T-cell (primary cell): Measurements from ENCODE around the gene PEX12. TPM values are rescaled to one million over a fixed set of nuclear protein-coding genes. Genes with fewer than 3 reads are reported as not detected.
"Not testable (repeated sequence)": the region's sequence is repeated elsewhere in the genome, so short reads cannot be mapped to it uniquely, and the experiment has no call there.

Source experiments
- ATAC-seq, 4 experiments: fragments of 200-7000 bp in 3 of 4; fragments of 150-1000 bp in 1 of 4; cut with Tn5 transposase; replicated peaks in 1 of 4; 1 replicate in 3 of 4; 2 replicates in 1 of 4; pipeline ENCODE4 v1.10.0; 2021; ENCODE audit warnings: moderate library complexity in 3 of 4, mild to moderate bottlenecking in 2 of 4, moderate number of reproducible peaks in 1 of 4
- CTCF ChIA-PET, 2 donors: fragments of 300-600 bp; sonication (Branson Sonifier 250); formaldehyde crosslinking; loops; one replicate each; lab custom pipeline; 2022; ENCODE audit warnings: antibody characterized with exemption in 2 of 2; lab: Charles Lee
- POLR2A ChIA-PET, 2 donors: fragments of 300-600 bp; sonication (Branson Sonifier 250); formaldehyde crosslinking; loops; one replicate each; lab custom pipeline; 2022; ENCODE audit warnings: antibody characterized with exemption in 2 of 2; lab: Charles Lee
- DNase-seq, 35 experiments: peaks; one replicate each; pipeline versions ENCODE4 v3.0.0 to v3.0.0-alpha.2; 2013 to 2023
- H3K27ac ChIP-seq: one replicate; pipeline ENCODE4 v1.5.1; 2013; ENCODE audit warnings: low read length
- H3K27me3 ChIP-seq, 2 experiments: replicated peaks in 1 of 2; 1 replicate in 1 of 2; 2 replicates in 1 of 2; pipeline versions ENCODE4 v1.6.1 to v1.7.0; 2013; ENCODE audit warnings: low read length in 1 of 2, mixed read lengths in 1 of 2; ENCODE audit not compliant: control insufficient read depth in 2 of 2, insufficient read depth in 2 of 2; ENCODE audit errors: extremely low read depth in 1 of 2
- H3K36me3 ChIP-seq, 2 donors: 1 replicate in 1 of 2; 2 replicates in 1 of 2; pipeline versions ENCODE4 v1.6.1 to v1.7.0; 2013; ENCODE audit warnings: low read length in 1 of 2; ENCODE audit not compliant: control insufficient read depth in 2 of 2, insufficient read depth in 1 of 2; ENCODE audit errors: extremely low read depth in 1 of 2
- H3K4me1 ChIP-seq, 2 experiments: 1 replicate in 1 of 2; 2 replicates in 1 of 2; pipeline versions ENCODE4 v1.6.1 to v1.7.0; 2013; ENCODE audit warnings: low read length in 2 of 2, mixed read lengths in 1 of 2; ENCODE audit not compliant: insufficient read depth in 2 of 2, control insufficient read depth in 1 of 2; ENCODE audit errors: extremely low read depth in 1 of 2
- H3K4me3 ChIP-seq, 2 donors: 1 replicate in 1 of 2; 2 replicates in 1 of 2; pipeline versions ENCODE4 v1.5.1 to v1.7.0; 2013; ENCODE audit warnings: mild to moderate bottlenecking in 2 of 2, low read length in 1 of 2, moderate library complexity in 1 of 2; ENCODE audit not compliant: control insufficient read depth in 1 of 2; ENCODE audit errors: extremely low read depth in 1 of 2
- H3K9me3 ChIP-seq: 2 replicates; pipeline ENCODE4 v1.7.0; 2013
- H3K27ac Mint-ChIP-seq, 2 donors: one replicate each; pipeline ENCODE4 v1.8.0; 2020 to 2021; ENCODE audit warnings: mild to moderate bottlenecking in 2 of 2, mixed read lengths in 2 of 2
- H3K27me3 Mint-ChIP-seq, 2 donors: one replicate each; pipeline ENCODE4 v1.8.0; 2021 to 2022; ENCODE audit warnings: mixed read lengths in 2 of 2
- H3K36me3 Mint-ChIP-seq: one replicate; pipeline ENCODE4 v1.8.0; 2021; ENCODE audit warnings: mixed read lengths
- H3K4me1 Mint-ChIP-seq, 3 donors: one replicate each; pipeline ENCODE4 v1.8.0; 2020 to 2022; ENCODE audit warnings: mixed read lengths in 3 of 3, mild to moderate bottlenecking in 1 of 3
- H3K4me3 Mint-ChIP-seq, 3 donors: one replicate each; pipeline ENCODE4 v1.8.0; 2020 to 2022; ENCODE audit warnings: mild to moderate bottlenecking in 3 of 3, mixed read lengths in 3 of 3, moderate library complexity in 3 of 3
- H3K9me3 Mint-ChIP-seq, 3 donors: one replicate each; pipeline ENCODE4 v1.8.0; 2020 to 2022; ENCODE audit warnings: mixed read lengths in 3 of 3
- WGBS: methylation state at CpG from one replicate; pipeline ENCODE4 v1.1.5; 2013; ENCODE audit warnings: missing lambda C conversion rate; ENCODE audit not compliant: insufficient coverage; 5-methylcytosine and 5-hydroxymethylcytosine counted together
- total RNA-seq, 35 experiments: library from RNA in 6 of 35; stranded (reverse) in 6 of 35; fragments of 120-200 nt in 1 of 35; gene quantifications; one replicate each; pipeline versions ENCODE4 v1.2.1 to v1.2.4 and lab custom pipeline; 2013 to 2026

Gene PEX12
- total RNA-seq, 5 donors from 2014 or later (not counting 1 experiment from before 2014, with no cell fraction given) = 3.6 to 6.6 (median 5.6) TPM

DNA sequence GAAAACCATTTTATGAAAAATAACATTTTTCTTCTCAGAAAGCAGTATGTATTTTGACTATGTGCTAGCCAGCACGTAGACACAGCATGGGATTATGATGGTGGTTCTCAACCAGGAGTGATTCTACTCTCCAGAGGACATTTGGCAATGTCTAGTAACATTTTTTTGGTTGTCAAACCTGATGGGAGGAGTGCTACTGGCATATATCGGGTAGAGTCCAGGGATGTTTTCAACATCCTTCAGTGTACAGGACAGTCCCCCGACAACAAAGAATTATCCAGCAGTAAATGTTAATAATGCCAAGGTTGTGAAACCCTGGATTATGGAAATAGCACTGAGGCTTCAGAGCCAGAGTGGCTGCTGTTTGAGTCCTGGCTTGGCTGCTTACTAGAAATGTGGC is 36.4 kb upstream of the PEX12 start:
- H3K27ac ChIP-seq = no peak overlapping the region
- CTCF ChIA-PET = interaction anchor here (0.6 to 4.5 kb wide), 4 partner anchors 17 to 330 kb away, joined by 4 to 33 read pairs (median 4); no protein-coding TSS in a partner anchor
- ATAC-seq = no peak
- H3K36me3 ChIP-seq = peaks cover 0 to 32% of the 10 kb centered on the region in 2 donors
- H3K9me3 Mint-ChIP-seq = no peaks in the 10 kb centered on the region
- no peaks in the 10 kb centered on the region for H3K4me1 ChIP-seq
- POLR2A ChIA-PET = interaction anchor here in 1 of 2 donors (0.7 kb wide), 1 partner anchor 205 kb away, joined by 6 read pairs; no protein-coding TSS in a partner anchor
- DNase-seq = no peak
- H3K36me3 Mint-ChIP-seq = peaks cover 21% of the 10 kb centered on the region
- H3K4me3 Mint-ChIP-seq = no peak overlapping the region
- H3K9me3 ChIP-seq = no peaks in the 10 kb centered on the region
- H3K4me1 Mint-ChIP-seq = peaks cover 8 to 13% (median 9%) of the 10 kb centered on the region in 3 donors
- WGBS = 100% methylated on average over 2 of the region's 3 CpGs
- H3K27me3 Mint-ChIP-seq = no peaks in the 10 kb centered on the region
- no peaks in the 10 kb centered on the region for H3K27me3 ChIP-seq
- H3K4me3 ChIP-seq = no peak overlapping the region
- no peak overlapping the region for H3K27ac Mint-ChIP-seq

- Mint-ChIP-seq H3K4me1 (peaks cover 8 to 13% (median 9%) of the 10 kb centered on the region in 3 donors), H3K4me3 (no peak overlapping the region), H3K27me3 (no peaks in the 10 kb centered on the region), H3K9me3 (no peaks in the 10 kb centered on the region), H3K36me3 (peaks cover 22% of the 10 kb centered on the region), H3K27ac (no peak overlapping the region)
- Histone ChIP-seq H3K9me3 (no peaks in the 10 kb centered on the region), H3K4me3 (no peak overlapping the region), H3K27me3 (no peaks in the 10 kb centered on the region), H3K36me3 (peaks cover 0 to 43% of the 10 kb centered on the region in 2 donors), H3K4me1 (no peaks in the 10 kb centered on the region), H3K27ac (no peak overlapping the region)
- no CpG with 5 or more reads among the region's 2 CpGs for WGBS
- ATAC-seq (no peak), DNase-seq (peak in 25 of 35 experiments; percentile 3 to 56 (median 27))
- POLR2A ChIA-PET = no interaction called here
- CTCF ChIA-PET = interaction anchor here (0.5 to 4.5 kb wide), 18 partner anchors 10 to 1195 kb away, joined by 3 to 38 read pairs (median 4); partner anchors contain the start of gene TAF15 (in 1 of the 2)
These were observed 34.7 kb upstream of the PEX12 start for GRCh38 chr17:35612924-35613521.

- DNase-seq, H3K27ac Mint-ChIP-seq, H3K27me3 ChIP-seq, H3K9me3 Mint-ChIP-seq, ATAC-seq, H3K27me3 Mint-ChIP-seq, H3K4me1 ChIP-seq, H3K4me3 Mint-ChIP-seq, H3K4me3 ChIP-seq, H3K9me3 ChIP-seq, H3K4me1 Mint-ChIP-seq, H3K27ac ChIP-seq: not testable (repeated sequence)
- H3K36me3 ChIP-seq = peaks cover 0 to 56% of the 10 kb centered on the region in 2 donors
- peaks cover 38% of the 10 kb centered on the region for H3K36me3 Mint-ChIP-seq
- CTCF ChIA-PET = interaction anchor here (3.6 to 4.5 kb wide), 2 partner anchors 137 to 138 kb away, joined by 33 to 38 read pairs; no protein-coding TSS in a partner anchor
- POLR2A ChIA-PET = interaction anchor here in 1 of 2 donors (0.6 kb wide), 1 partner anchor 21 kb away, joined by 4 read pairs; no protein-coding TSS in a partner anchor
- 100% methylated on average over 4 of the region's 12 CpGs for WGBS
These were observed 32.4 kb upstream of the PEX12 start for GRCh38 chr17:35610746-35611145.

DNA sequence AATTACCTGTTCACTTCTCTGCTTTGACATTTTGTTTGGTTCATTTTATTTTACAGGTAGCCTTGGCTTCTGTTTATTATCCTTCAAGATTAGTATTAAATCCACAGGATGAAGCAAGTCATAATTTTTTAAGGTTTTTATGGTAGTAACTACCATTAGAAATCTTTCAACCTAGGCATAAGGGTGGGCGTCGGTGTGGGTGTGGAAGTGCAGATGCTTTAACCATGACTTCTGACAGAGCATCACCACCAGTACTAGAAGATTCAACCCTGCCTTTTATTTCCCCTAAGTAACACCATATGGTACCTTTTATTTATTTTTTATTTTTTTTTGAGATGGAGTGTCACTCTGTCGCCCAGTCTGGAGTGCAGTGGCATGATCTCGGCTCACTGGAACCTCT is 31.5 kb upstream of the PEX12 start:
- DNase-seq = no peak
- H3K27me3 ChIP-seq = no peaks in the 10 kb centered on the region
- H3K9me3 ChIP-seq = no peaks in the 10 kb centered on the region
- Mint-ChIP-seq H3K4me1 (peaks cover 7 to 9% (median 9%) of the 10 kb centered on the region in 3 donors), H3K4me3 (no peak overlapping the region), H3K9me3 (no peaks in the 10 kb centered on the region), H3K27me3 (no peaks in the 10 kb centered on the region), H3K36me3 (peaks cover 42% of the 10 kb centered on the region), H3K27ac (no peak overlapping the region)
- WGBS = 100% methylated on average over 1 of the region's 4 CpGs
- CTCF ChIA-PET = no interaction called here
- no peak overlapping the region for H3K4me3 ChIP-seq
- ATAC-seq = no peak
- peaks cover 0 to 57% of the 10 kb centered on the region in 2 donors for H3K36me3 ChIP-seq
- H3K27ac ChIP-seq = no peak overlapping the region
- POLR2A ChIA-PET = no interaction called here
- no peaks in the 10 kb centered on the region for H3K4me1 ChIP-seq

- H3K9me3 ChIP-seq = no peaks in the 10 kb centered on the region
- no peaks in the 10 kb centered on the region for H3K9me3 Mint-ChIP-seq
- peaks cover 0 to 2% (median under 1%) of the 10 kb centered on the region in 3 donors for H3K4me1 Mint-ChIP-seq
- no peak for DNase-seq
- H3K4me1 ChIP-seq = no peaks in the 10 kb centered on the region
- no peak overlapping the region for H3K27ac ChIP-seq
- no CpG with 5 or more reads among the region's 3 CpGs for WGBS
- no peak for ATAC-seq
- H3K36me3 ChIP-seq = peaks cover 0 to 72% of the 10 kb centered on the region in 2 donors
- peaks cover 56% of the 10 kb centered on the region for H3K36me3 Mint-ChIP-seq
- no peaks in the 10 kb centered on the region for H3K27me3 ChIP-seq
- no peak overlapping the region for H3K4me3 ChIP-seq
- H3K27ac Mint-ChIP-seq = no peak overlapping the region
- no peaks in the 10 kb centered on the region for H3K27me3 Mint-ChIP-seq
- ChIA-PET CTCF (interaction anchor here (0.6 to 0.9 kb wide), 4 partner anchors 10 to 634 kb away, joined by 4 to 6 read pairs (median 4); no protein-coding TSS in a partner anchor), POLR2A (interaction anchor here (0.6 to 0.7 kb wide), 6 partner anchors 11 to 1941 kb away, joined by 3 to 13 read pairs (median 3); no protein-coding TSS in a partner anchor)
- no peak overlapping the region for H3K4me3 Mint-ChIP-seq
These were observed 29.0 kb upstream of the PEX12 start for GRCh38 chr17:35607239-35607847.

GRCh38 chr17:35605678-35606077 is 27.3 kb upstream of the PEX12 start:
- CTCF ChIA-PET = interaction anchor here (0.7 to 1.4 kb wide), 2 partner anchors 8 to 25 kb away, joined by 3 to 8 read pairs; no protein-coding TSS in a partner anchor
- no peak for DNase-seq
- Mint-ChIP-seq H3K27me3 (no peaks in the 10 kb centered on the region), H3K27ac (no peak overlapping the region), H3K9me3 (no peaks in the 10 kb centered on the region), H3K4me1 (no peaks in the 10 kb centered on the region), H3K4me3 (no peak overlapping the region), H3K36me3 (peaks cover 57% of the 10 kb centered on the region)
- ATAC-seq = no peak
- Histone ChIP-seq H3K36me3 (peaks cover 0 to 73% of the 10 kb centered on the region in 2 donors), H3K4me3 (no peak overlapping the region), H3K27me3 (no peaks in the 10 kb centered on the region), H3K27ac (no peak overlapping the region), H3K4me1 (no peaks in the 10 kb centered on the region), H3K9me3 (no peaks in the 10 kb centered on the region)
- WGBS = 86% methylated on average over 2 of the region's 2 CpGs
- POLR2A ChIA-PET = no interaction called here
